Measurements from ENCODE around the gene TMX2.

- TF ChIP-seq CTCF (IDR thresholded peaks at IDR 0.05 in 8 of 11, conservative IDR thresholded peaks at IDR 0.05 in 3 of 11) (no peak), POLR2AphosphoS5 (IDR thresholded peaks at IDR 0.05) (no peak), POLR2A (IDR thresholded peaks at IDR 0.05) (no peak)
These were observed 29.7 kb downstream of the TMX2 start for GRCh38 chr11:57742087-57742452.
